ENCODE results near the gene VEZT.

GRCh38 chr12:95326855-95327254, 109.2 kb downstream of the VEZT start:
- TF ChIP-seq CTCF (IDR thresholded peaks at IDR 0.05) (no peak), POLR2A (IDR thresholded peaks at IDR 0.05) (no peak), POLR2AphosphoS5 (IDR thresholded peaks at IDR 0.05) (no peak), EP300 (IDR thresholded peaks at IDR 0.05) (no peak)

All from suprapubic skin (tissue), 4 donors.